HG03565 (cell line): Measurements from ENCODE around the gene LST1.
A peak's percentile ranks its signal among the peaks of the same experiment; 100 is the strongest.

Source experiments
- ATAC-seq: cut with Tn5 transposase; IDR thresholded peaks from one replicate; pipeline ENCODE4 v1.9.1; 2021; ENCODE audit warnings: mild to moderate bottlenecking, moderate library complexity; ENCODE audit not compliant: unreplicated experiment

The LST1 gene

DNA sequence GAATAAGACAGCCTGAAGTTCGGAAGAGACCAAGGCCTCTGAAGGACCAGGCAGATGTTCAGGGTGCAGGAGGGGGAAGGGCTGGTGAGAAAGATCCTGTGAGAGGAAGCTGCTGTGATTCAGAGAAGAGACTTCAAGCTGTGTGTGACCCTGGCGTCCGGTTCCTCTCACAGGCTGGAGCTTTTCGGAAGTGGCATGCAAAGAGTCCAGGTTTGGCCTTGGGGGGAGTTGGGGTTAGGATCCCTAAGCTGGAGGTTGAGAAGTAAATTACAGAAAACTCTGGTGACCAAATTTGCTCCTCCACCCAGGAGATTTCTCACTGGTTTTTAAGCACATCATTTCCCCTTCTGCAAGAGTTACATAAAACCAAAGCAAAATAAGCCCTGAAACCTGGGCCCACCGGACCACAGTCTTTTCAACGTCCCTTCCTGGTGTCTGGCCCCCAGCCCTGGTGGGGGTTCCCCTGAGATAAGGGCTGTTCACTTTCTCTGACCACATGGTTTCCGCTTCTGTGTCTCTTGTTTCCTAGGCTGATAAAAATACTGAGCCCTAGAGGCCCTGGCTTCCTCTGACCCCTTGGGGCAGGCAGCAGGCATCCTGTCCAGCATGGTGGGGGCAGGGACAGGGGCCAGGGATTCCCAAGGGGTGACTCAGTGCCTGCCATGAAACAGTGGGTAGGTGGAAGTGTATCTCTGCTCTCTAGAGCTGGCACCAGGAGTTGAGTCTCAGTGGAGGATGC lies 25.9 kb upstream of the LST1 start:
- ATAC-seq: peak; percentile 49

DNA sequence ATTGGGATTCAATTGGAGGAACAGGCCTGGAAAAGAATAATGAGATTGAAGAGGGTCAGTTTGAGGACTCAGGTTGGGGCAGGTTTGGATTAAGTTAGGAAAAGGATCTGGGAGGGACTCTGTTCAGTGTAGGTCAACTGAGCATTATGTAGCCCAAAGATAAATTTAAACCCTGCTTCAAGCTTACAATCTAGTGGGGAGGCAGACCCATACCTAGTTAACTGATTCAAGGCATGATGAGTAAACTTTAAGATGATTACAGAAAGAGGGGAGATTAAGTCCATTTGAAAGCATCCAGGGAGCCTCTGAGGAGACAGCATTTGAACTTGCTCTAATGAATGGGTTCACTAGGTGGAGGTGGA lies 25.4 kb upstream of the LST1 start:
- ATAC-seq: no peak

DNA sequence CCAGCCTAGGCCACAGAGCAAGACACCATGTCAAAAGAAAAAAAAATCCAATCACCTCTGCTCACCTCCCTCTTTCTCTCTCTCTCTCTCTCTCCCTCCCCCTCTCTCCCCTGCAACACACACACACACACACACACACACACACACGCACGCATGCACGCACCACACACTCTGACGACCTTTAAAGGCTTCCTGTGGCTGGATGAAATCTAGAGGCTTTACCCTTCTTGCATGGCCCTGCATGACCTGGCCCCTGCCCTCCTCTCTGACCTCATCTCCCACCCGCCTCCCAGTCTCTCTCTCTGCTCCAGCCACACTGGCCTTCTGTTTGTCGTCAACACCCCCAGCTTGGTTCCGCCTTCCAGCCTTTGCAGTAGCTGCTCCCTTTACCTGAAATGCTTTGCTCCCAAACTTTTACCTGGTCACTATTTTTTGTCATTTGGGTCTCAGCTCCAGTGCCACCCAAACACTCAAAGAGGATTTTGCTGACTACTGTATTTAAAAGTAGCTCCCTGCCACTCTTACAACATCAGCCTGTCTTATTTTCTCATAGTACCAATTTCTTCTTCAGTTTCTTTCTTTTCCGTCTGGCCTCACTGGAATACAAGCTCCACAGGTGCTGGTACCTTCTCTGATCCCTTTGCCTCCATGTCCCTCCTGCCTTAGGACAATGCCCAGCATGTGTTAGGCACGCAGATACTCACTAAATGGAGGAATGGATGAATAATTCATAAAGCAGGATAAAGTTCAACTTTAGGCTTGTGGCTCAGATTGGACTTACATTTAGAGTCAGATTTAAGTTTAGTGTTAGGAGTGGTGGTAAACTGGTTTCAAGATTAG lies 18.3 kb upstream of the LST1 start:
- no peak for ATAC-seq

DNA sequence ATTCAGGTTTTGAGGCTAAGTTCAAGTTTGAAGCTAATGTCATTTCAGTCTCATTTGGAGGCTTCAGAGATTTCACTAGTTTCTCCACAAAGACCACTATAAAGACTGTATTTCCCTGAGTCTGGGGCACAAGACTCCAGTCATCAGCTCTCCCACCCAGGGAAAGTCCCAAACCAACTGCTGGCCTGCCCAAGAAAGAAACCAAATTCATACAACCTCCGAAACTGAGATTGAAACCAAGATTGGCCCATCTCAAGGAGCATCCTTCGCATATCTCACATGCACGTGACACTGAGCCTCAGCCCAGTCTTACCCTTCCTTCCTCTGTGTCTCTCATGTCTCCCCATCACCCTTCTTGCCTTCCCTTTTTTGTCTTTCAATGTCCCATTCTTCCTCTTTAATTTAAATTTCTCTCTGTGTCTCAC lies 17.5 kb upstream of the LST1 start:
- peak; percentile 55 for ATAC-seq

DNA sequence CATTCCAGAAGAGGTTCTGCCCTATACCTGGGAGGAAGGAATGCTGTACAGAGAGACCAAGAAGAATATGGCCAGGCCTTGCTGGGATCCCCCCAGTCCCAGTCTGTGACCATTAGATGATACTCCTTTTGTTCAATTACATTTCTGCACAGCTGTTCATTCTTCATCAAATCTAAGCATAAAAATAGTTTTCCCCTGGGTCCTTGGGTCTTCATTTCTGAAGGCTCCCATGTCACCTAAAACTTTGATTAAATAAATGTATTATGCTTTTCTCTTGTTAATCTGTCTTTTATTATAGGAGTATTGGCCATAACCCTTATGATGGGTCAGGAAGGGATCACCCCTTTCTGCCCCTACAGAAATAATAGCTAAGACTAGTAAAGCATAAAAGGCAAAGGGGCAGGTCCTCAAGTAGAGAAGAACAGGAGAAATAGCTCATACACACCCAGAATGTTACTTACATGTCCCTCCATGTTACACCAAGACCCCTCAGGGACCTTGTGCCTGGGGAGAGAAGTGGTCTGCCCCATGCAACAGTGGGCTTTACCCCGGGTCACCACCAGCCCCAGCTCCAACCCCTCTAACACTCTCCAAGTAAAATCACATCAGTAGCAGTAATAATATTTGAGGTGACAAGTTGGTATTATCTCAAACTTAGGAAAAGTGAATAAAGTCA lies 16.1 kb upstream of the LST1 start:
- ATAC-seq: no peak

- peak; percentile 21 for ATAC-seq
Observed at GRCh38 chr6:31572041-31572911, 13.8 kb upstream of the LST1 start, which contains the start of gene LTA. TSS of gene LTA (plus strand) at chr6:31572289. CDS start at chr6:31572743, 454 bp downstream.

DNA sequence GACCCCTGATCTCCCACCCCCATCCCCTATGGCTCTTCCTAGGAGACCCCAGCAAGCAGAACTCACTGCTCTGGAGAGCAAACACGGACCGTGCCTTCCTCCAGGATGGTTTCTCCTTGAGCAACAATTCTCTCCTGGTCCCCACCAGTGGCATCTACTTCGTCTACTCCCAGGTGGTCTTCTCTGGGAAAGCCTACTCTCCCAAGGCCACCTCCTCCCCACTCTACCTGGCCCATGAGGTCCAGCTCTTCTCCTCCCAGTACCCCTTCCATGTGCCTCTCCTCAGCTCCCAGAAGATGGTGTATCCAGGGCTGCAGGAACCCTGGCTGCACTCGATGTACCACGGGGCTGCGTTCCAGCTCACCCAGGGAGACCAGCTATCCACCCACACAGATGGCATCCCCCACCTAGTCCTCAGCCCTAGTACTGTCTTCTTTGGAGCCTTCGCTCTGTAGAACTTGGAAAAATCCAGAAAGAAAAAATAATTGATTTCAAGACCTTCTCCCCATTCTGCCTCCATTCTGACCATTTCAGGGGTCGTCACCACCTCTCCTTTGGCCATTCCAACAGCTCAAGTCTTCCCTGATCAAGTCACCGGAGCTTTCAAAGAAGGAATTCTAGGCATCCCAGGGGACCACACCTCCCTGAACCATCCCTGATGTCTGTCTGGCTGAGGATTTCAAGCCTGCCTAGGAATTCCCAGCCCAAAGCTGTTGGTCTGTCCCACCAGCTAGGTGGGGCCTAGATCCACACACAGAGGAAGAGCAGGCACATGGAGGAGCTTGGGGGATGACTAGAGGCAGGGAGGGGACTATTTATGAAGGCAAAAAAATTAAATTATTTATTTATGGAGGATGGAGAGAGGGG lies 12.6 kb upstream of the LST1 start:
- no peak for ATAC-seq

GRCh38 chr6:31574106-31575061 lies 11.7 kb upstream of the LST1 start:
- no peak for ATAC-seq

GRCh38 chr6:31575335-31575901 lies 10.7 kb upstream of the LST1 start, which contains the start of gene TNF:
TSS of gene TNF (plus strand) at chr6:31575565. CDS start at chr6:31575742, 177 bp downstream.
- ATAC-seq: no peak

DNA sequence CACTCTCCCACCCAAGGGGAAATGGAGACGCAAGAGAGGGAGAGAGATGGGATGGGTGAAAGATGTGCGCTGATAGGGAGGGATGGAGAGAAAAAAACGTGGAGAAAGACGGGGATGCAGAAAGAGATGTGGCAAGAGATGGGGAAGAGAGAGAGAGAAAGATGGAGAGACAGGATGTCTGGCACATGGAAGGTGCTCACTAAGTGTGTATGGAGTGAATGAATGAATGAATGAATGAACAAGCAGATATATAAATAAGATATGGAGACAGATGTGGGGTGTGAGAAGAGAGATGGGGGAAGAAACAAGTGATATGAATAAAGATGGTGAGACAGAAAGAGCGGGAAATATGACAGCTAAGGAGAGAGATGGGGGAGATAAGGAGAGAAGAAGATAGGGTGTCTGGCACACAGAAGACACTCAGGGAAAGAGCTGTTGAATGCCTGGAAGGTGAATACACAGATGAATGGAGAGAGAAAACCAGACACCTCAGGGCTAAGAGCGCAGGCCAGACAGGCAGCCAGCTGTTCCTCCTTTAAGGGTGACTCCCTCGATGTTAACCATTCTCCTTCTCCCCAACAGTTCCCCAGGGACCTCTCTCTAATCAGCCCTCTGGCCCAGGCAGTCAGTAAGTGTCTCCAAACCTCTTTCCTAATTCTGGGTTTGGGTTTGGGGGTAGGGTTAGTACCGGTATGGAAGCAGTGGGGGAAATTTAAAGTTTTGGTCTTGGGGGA lies 10.0 kb upstream of the LST1 start:
- ATAC-seq: no peak

DNA sequence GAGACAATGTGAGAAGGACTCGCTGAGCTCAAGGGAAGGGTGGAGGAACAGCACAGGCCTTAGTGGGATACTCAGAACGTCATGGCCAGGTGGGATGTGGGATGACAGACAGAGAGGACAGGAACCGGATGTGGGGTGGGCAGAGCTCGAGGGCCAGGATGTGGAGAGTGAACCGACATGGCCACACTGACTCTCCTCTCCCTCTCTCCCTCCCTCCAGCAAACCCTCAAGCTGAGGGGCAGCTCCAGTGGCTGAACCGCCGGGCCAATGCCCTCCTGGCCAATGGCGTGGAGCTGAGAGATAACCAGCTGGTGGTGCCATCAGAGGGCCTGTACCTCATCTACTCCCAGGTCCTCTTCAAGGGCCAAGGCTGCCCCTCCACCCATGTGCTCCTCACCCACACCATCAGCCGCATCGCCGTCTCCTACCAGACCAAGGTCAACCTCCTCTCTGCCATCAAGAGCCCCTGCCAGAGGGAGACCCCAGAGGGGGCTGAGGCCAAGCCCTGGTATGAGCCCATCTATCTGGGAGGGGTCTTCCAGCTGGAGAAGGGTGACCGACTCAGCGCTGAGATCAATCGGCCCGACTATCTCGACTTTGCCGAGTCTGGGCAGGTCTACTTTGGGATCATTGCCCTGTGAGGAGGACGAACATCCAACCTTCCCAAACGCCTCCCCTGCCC lies 9.0 kb upstream of the LST1 start:
- no peak for ATAC-seq

- ATAC-seq: no peak
Observed at GRCh38 chr6:31577579-31577966, 8.5 kb upstream of the LST1 start.

DNA sequence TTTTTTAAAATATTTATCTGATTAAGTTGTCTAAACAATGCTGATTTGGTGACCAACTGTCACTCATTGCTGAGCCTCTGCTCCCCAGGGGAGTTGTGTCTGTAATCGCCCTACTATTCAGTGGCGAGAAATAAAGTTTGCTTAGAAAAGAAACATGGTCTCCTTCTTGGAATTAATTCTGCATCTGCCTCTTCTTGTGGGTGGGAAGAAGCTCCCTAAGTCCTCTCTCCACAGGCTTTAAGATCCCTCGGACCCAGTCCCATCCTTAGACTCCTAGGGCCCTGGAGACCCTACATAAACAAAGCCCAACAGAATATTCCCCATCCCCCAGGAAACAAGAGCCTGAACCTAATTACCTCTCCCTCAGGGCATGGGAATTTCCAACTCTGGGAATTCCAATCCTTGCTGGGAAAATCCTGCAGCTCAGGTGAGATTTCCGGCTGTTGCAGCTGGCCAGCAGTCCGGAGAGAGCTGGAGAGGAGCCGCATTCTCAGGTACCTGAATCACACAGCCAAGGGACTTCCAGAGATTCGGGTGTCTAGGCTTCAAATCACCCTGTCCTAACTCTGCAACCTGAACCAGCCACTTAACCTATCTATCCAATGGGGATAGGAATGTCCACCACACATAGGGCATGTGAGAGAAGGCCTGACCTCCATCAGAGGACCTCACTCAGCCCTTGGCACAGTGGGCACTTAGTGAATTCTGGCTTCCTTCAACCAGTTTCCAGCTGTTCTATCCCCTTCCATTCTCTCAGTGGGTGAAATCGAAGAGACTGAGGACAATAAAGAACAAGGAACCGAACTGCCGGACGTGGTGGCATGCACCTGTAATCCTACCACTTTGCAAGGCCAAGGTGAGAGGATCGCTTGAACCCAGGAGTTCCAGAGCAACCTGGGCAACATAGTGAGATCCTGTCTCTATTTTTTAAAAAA lies 7.6 kb upstream of the LST1 start:
- ATAC-seq: no peak

- ATAC-seq: no peak
Observed at GRCh38 chr6:31579119-31579505, 7.0 kb upstream of the LST1 start.

DNA sequence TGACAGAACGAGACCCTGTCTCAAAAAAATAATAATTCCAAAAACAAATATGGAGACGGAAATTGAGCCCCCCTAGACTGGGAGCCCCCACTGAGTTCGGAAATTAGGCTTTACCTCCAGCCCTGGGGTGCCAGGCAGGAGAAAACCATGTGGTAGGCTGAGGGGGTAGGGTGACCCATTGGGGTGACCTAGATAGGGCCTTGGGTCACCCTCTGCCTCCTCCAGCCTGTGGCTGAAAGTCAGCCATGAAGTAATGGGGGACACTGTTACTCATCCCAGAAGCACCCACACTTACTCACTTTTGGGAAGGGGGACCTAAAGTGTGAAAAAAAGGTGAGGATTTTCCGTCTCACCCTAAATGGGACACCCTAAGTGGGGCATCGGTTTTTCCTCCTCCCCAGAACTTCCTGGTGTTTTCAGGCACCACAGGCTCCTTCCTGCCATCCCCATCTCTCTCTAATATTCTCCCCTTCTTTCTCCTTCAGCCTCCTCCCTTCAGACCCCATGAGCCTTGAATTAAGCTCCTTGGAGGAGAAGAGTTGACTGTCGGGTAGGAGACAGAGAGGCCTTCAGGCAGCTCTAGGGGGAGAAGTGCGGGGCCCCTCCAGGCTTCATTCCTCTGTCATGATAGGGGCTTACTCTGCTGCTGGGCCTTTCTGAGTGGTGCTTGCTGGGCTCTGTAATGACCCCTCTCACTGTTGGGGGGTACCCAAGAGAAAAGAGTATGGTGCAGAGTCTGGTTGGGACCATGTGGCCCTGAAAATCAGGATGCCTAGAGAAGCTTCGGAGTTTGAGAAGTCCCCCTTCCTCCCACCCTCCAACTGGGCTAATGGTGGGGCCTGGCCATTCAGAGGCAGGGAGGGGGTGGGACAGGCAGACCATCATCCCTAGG lies 6.3 kb upstream of the LST1 start:
- ATAC-seq: no peak
